Mucosa of gallbladder (tissue), 1 donor: Measurements from ENCODE around the gene SOX12. TPM values are rescaled to one million over a fixed set of nuclear protein-coding genes. Genes with fewer than 3 reads are reported as not detected.

Experiments
- total RNA-seq: library from RNA; stranded (reverse); gene quantifications from one replicate; pipeline ENCODE4 v1.2.1, GENCODE V29; 2021
- donor health status: DM: no; HTN: no; CAD: no.

SOX12 gene
- total RNA-seq, 1 donor from 2014 or later = 17.5 TPM

Other genes starting within 250 kb of the SOX12 start
- not detected for gene DEFB125, start 237.9 kb upstream of the SOX12 start, total RNA-seq
- gene DEFB126, start 183.0 kb upstream of the SOX12 start, total RNA-seq = not detected
- not detected for gene DEFB127, start 168.1 kb upstream of the SOX12 start, total RNA-seq
- gene DEFB128, start 135.8 kb upstream of the SOX12 start, total RNA-seq = not detected
- gene DEFB129, start 98.3 kb upstream of the SOX12 start, total RNA-seq = not detected
- not detected for gene DEFB132, start 67.8 kb upstream of the SOX12 start, total RNA-seq
- 10.6 TPM for gene C20orf96, start 34.8 kb upstream of the SOX12 start, total RNA-seq
- gene ZCCHC3, start 28.0 kb upstream of the SOX12 start, total RNA-seq = 16.7 TPM
- 30.5 TPM for gene NRSN2, start 21.6 kb downstream of the SOX12 start, total RNA-seq
- gene TRIB3, start 55.2 kb downstream of the SOX12 start, total RNA-seq = 13.6 TPM
- gene RBCK1, start 82.7 kb downstream of the SOX12 start, total RNA-seq = 133 TPM
- 36.9 TPM for gene TBC1D20, start 137.0 kb downstream of the SOX12 start, total RNA-seq
- 91.6 TPM for gene CSNK2A1, start 218.2 kb downstream of the SOX12 start, total RNA-seq